ENCODE data around the gene ANGEL1.
A peak's percentile ranks its signal among the peaks of the same experiment; 100 is the strongest.

The ANGEL1 gene

GRCh38 chr14:76814726-76815645, 2.3 kb upstream of the ANGEL1 start:
- DNase-seq (ENCODE audit: low read depth): no peak

- no peak for DNase-seq (ENCODE audit: low read depth)
Measured at GRCh38 chr14:76812093-76812421, 625 bp downstream of the ANGEL1 start.

- no peak for DNase-seq (ENCODE audit: low read depth)
Measured at GRCh38 chr14:76811561-76811960, 1.1 kb downstream of the ANGEL1 start.

GRCh38 chr14:76810953-76811400, 1.7 kb downstream of the ANGEL1 start:
- DNase-seq (ENCODE audit: low read depth): no peak

- no peak for DNase-seq (ENCODE audit: low read depth)
Measured at GRCh38 chr14:76810525-76810924, 2.2 kb downstream of the ANGEL1 start.

GRCh38 chr14:76808990-76809389, 3.7 kb downstream of the ANGEL1 start:
- DNase-seq (ENCODE audit: low read depth): no peak

- DNase-seq (ENCODE audit: low read depth): no peak
Measured at GRCh38 chr14:76808011-76808410, 4.7 kb downstream of the ANGEL1 start.

- no peak for DNase-seq (ENCODE audit: low read depth)
Measured at GRCh38 chr14:76806446-76806845, 6.2 kb downstream of the ANGEL1 start.

- DNase-seq (ENCODE audit: low read depth): no peak
Measured at GRCh38 chr14:76793956-76794355, 18.7 kb downstream of the ANGEL1 start.

- DNase-seq (ENCODE audit: low read depth): no peak
Measured at GRCh38 chr14:76793324-76793723, 19.4 kb downstream of the ANGEL1 start.

GRCh38 chr14:76792422-76792821, 20.3 kb downstream of the ANGEL1 start:
- DNase-seq (ENCODE audit: low read depth): no peak

- DNase-seq (ENCODE audit: low read depth): no peak
Measured at GRCh38 chr14:76786601-76787000, 26.1 kb downstream of the ANGEL1 start.

GRCh38 chr14:76784881-76785280, 27.8 kb downstream of the ANGEL1 start:
- DNase-seq (ENCODE audit: low read depth): peak; percentile 53

GRCh38 chr14:76784266-76784874, 28.3 kb downstream of the ANGEL1 start:
- no peak for DNase-seq (ENCODE audit: low read depth)

GRCh38 chr14:76782885-76783566, 29.7 kb downstream of the ANGEL1 start:
- no peak for DNase-seq (ENCODE audit: low read depth)

- DNase-seq (ENCODE audit: low read depth): no peak
Measured at GRCh38 chr14:76782115-76782884, 30.4 kb downstream of the ANGEL1 start.

GRCh38 chr14:76781648-76782051, 31.0 kb downstream of the ANGEL1 start:
- DNase-seq (ENCODE audit: low read depth): no peak

GRCh38 chr14:76780875-76781647, 31.6 kb downstream of the ANGEL1 start:
- DNase-seq (ENCODE audit: low read depth): no peak

GRCh38 chr14:76780360-76780759, 32.3 kb downstream of the ANGEL1 start:
- DNase-seq (ENCODE audit: low read depth): no peak

GRCh38 chr14:76780058-76780345, 32.7 kb downstream of the ANGEL1 start:
- no peak for DNase-seq (ENCODE audit: low read depth)

- DNase-seq (ENCODE audit: low read depth): no peak
Measured at GRCh38 chr14:76779221-76780057, 33.2 kb downstream of the ANGEL1 start.

All from activated T-cell treated with anti-CD3 and anti-CD28 coated beads for 48 hours (primary cell).